GM12878 (cell line): ENCODE data around the gene TLR1. TPM values are rescaled to one million over a fixed set of nuclear protein-coding genes. Genes with fewer than 3 reads are reported as not detected.

ENCODE experiments used
- ATAC-seq: fragments of 200-7000 bp; cut with Tn5 transposase; 3 replicates; pipeline ENCODE4 v1.9.1; 2020; ENCODE audit warnings: mild to moderate bottlenecking, moderate library complexity
- BruUV-seq: library from RNA; stranded (reverse); fragments of 400-500 nt; replicated peaks from 2 replicates; lab custom pipeline; 2021; lab: Mats Ljungman, UMichigan
- CTCF ChIA-PET: fragments of 300-600 bp; sonication (Branson Sonifier 250); formaldehyde crosslinking; extraction: SDS; loops from one replicate; lab custom pipeline; 2021; ENCODE audit warnings: inconsistent platforms; lab: Yijun Ruan, JAX
- POLR2A ChIA-PET: fragments of 350-600 bp; formaldehyde crosslinking; extraction: SDS; loops from one replicate; lab custom pipeline; 2021; ENCODE audit warnings: inconsistent platforms; lab: Charles Lee
- RAD21 ChIA-PET: fragments of 300-600 bp; sonication (Branson Sonifier 250); formaldehyde crosslinking; loops from one replicate; lab custom pipeline; 2023; ENCODE audit warnings: antibody characterized with exemption; ENCODE audit not compliant: unreplicated experiment; lab: Charles Lee
- SMC1A ChIA-PET: fragments of 300-600 bp; sonication (Branson Sonifier 250); formaldehyde crosslinking; loops from one replicate; lab custom pipeline; 2023; ENCODE audit not compliant: unreplicated experiment, uncharacterized antibody; lab: Charles Lee
- DNase-seq: peaks from one replicate; pipeline ENCODE4 v3.0.0-alpha.2; 2011; ENCODE audit warnings: low read depth, low spot score
- FAIRE-seq: peaks from 3 replicates; lab custom pipeline; 2011; peaks lifted over from hg19 to GRCh38; lab: Jason Lieb, UNC
- H2AFZ ChIP-seq: 2 replicates; pipeline ENCODE4 v1.6.0; 2011; ENCODE audit warnings: low read depth, low read length, control low read depth; ENCODE audit not compliant: control insufficient read depth
- H3K27ac ChIP-seq: 2 replicates; pipeline ENCODE4 v1.5.1; 2011; ENCODE audit warnings: control low read depth; ENCODE audit not compliant: control insufficient read depth, insufficient read depth
- H3K27me3 ChIP-seq, 2 experiments: replicated peaks in 1 of 2; 2 replicates each; pipeline versions ENCODE4 v1.6.0 to v1.6.1; 2011; ENCODE audit warnings: low read length in 1 of 2; ENCODE audit not compliant: control insufficient read depth in 2 of 2, insufficient read depth in 2 of 2
- H3K36me3 ChIP-seq, 2 experiments: 2 replicates each; pipeline ENCODE4 v1.5.1; 2011; ENCODE audit warnings: low read length in 1 of 2; ENCODE audit not compliant: control insufficient read depth in 2 of 2, insufficient read depth in 2 of 2
- H3K4me1 ChIP-seq: 2 replicates; pipeline ENCODE4 v1.6.1; 2011; ENCODE audit warnings: mild to moderate bottlenecking, low read length, moderate library complexity, mixed read lengths; ENCODE audit not compliant: control insufficient read depth, insufficient read depth
- H3K4me2 ChIP-seq: 2 replicates; pipeline ENCODE4 v1.6.0; 2011; ENCODE audit warnings: control low read depth; ENCODE audit not compliant: control insufficient read depth, insufficient read depth
- H3K4me3 ChIP-seq: fragments of 200-600 bp; sonication (generic); 2 replicates; pipeline ENCODE4 v1.5.1; 2016
- H3K79me2 ChIP-seq: 2 replicates; pipeline ENCODE4 v1.6.0; 2011; ENCODE audit warnings: low read length; ENCODE audit not compliant: control insufficient read depth, insufficient read depth
- H3K9ac ChIP-seq: 2 replicates; pipeline ENCODE4 v1.8.0; 2011; ENCODE audit warnings: low read length, control low read depth, mixed read lengths; ENCODE audit not compliant: control insufficient read depth, insufficient read depth
- H3K9me3 ChIP-seq: replicated peaks from 3 replicates; pipeline ENCODE4 v1.5.1; 2011; ENCODE audit warnings: mild to moderate bottlenecking, low read length; ENCODE audit not compliant: control insufficient read depth, insufficient read depth
- H4K20me1 ChIP-seq: 2 replicates; pipeline ENCODE4 v1.6.0; 2011; ENCODE audit not compliant: control insufficient read depth, insufficient read depth
- BCL11A ChIP-seq: IDR thresholded peaks from 2 replicates; pipeline ENCODE4 v1.6.1; 2011; ENCODE audit warnings: low read depth, low read length
- CBFB ChIP-seq: IDR thresholded peaks from 2 replicates; pipeline ENCODE4 v1.6.1; 2016; ENCODE audit warnings: antibody characterized with exemption, low read depth
- ESRRA ChIP-seq: IDR thresholded peaks from 2 replicates; pipeline ENCODE4 v1.6.1; 2012; ENCODE audit warnings: mild to moderate bottlenecking, low read length, improper control_type of control experiment
- HDGF ChIP-seq: fragments of 450-650 bp; IDR thresholded peaks from 2 replicates; pipeline ENCODE4 v1.6.1; 2016; ENCODE audit warnings: antibody characterized with exemption
- MEF2A ChIP-seq: IDR thresholded peaks from 2 replicates; pipeline ENCODE4 v1.6.1; 2011; ENCODE audit warnings: low read depth, mild to moderate bottlenecking, low read length, moderate library complexity; ENCODE audit not compliant: insufficient read depth
- NFYB ChIP-seq: IDR thresholded peaks from 2 replicates; pipeline ENCODE4 v1.6.1; 2011; ENCODE audit warnings: low read depth, mild to moderate bottlenecking, low read length, improper control_type of control experiment, moderate library complexity; ENCODE audit not compliant: insufficient read depth
- RAD21 ChIP-seq: IDR thresholded peaks from 2 replicates; pipeline ENCODE4 v1.6.1; 2011; ENCODE audit warnings: mild to moderate bottlenecking, low read depth, low read length, moderate library complexity; ENCODE audit not compliant: insufficient read depth
- RAD51 ChIP-seq: fragments of 450-650 bp; IDR thresholded peaks from 2 replicates; pipeline ENCODE4 v1.6.1; 2016; ENCODE audit warnings: moderate library complexity, mild to moderate bottlenecking, inconsistent platforms
- RUNX3 ChIP-seq: IDR thresholded peaks from 2 replicates; pipeline ENCODE4 v1.6.1; 2012; ENCODE audit warnings: low read length, inconsistent platforms
- SIN3A ChIP-seq: IDR thresholded peaks from 2 replicates; pipeline ENCODE4 v1.6.1; 2012; ENCODE audit warnings: low read depth, low read length, improper control_type of control experiment
- SMC3 ChIP-seq: IDR thresholded peaks from 2 replicates; pipeline ENCODE4 v1.6.1; 2011; ENCODE audit warnings: low read length, improper control_type of control experiment, borderline replicate concordance
- TCF12 ChIP-seq: IDR thresholded peaks from 2 replicates; pipeline ENCODE4 v1.6.1; 2011; ENCODE audit warnings: low read depth, mild to moderate bottlenecking, low read length
- ZNF207 ChIP-seq: fragments of 450-650 bp; IDR thresholded peaks from 2 replicates; pipeline ENCODE4 v1.6.1; 2014; ENCODE audit warnings: antibody characterized with exemption, mild to moderate bottlenecking, borderline replicate concordance
- ZZZ3 ChIP-seq: IDR thresholded peaks from 2 replicates; pipeline ENCODE4 v1.6.1; 2011; ENCODE audit warnings: low read depth; ENCODE audit not compliant: control insufficient read depth, insufficient read length
- WGBS: methylation state at CpG from one replicate; pipeline ENCODE4 v1.1.6; 2016; ENCODE audit warnings: low lambda C conversion rate; ENCODE audit not compliant: insufficient replicate concordance, insufficient coverage; ENCODE audit errors: missing lambda C conversion rate; 5-methylcytosine and 5-hydroxymethylcytosine counted together
- in situ Hi-C: fragments of 300-500 bp; cut with MboI; formaldehyde crosslinking; loops from 9 replicates; pipeline ENCODE4 v1.14.3; 2018; ENCODE audit warnings: mixed read lengths
- intact Hi-C: fragments of 100-400 bp; cut with micrococcal nuclease; formaldehyde crosslinking; loops from one replicate; pipeline ENCODE4 v1.14.2; 2022; ENCODE audit not compliant: unreplicated experiment
- polyA plus RNA-seq, 11 experiments: library from polyadenylated mRNA; depleted of rRNA in 4 of 11; unstranded in 6 of 11; stranded (reverse) in 5 of 11; fragments of >200 nt; fragmentation: Nextera tagmentation in 4 of 11; fragmentation: Illumina TruSeq in 1 of 11; extraction: Ambion mirVana in 4 of 11; extraction: Trizol in 1 of 11; gene quantifications; 1 replicate in 1 of 11; 2 replicates in 10 of 11; pipeline versions ENCODE4 v1.2.1 to v1.2.3, GENCODE V29; 2011 to 2016; ENCODE audit warnings: inconsistent platforms in 2 of 11, missing spikeins in 2 of 11, low read depth in 1 of 11
- total RNA-seq, 4 experiments: library from RNA; depleted of rRNA in 3 of 4; stranded (reverse); fragments of >200 nt in 3 of 4; fragmentation: Illumina TruSeq in 1 of 4; extraction: Trizol in 1 of 4; gene quantifications; 2 replicates each; pipeline versions ENCODE4 v1.2.1 to v1.2.3, GENCODE V29; 2013 to 2021
- TF ChIP-seq, protein P1 (sequence below): fragments of 450-650 bp; IDR thresholded peaks from 2 replicates; pipeline ENCODE4 v1.6.1; 2017; ENCODE audit warnings: borderline replicate concordance
- TF ChIP-seq, protein P2 (sequence below): IDR thresholded peaks from 2 replicates; pipeline ENCODE4 v1.6.1; 2011; ENCODE audit warnings: low read depth, mild to moderate bottlenecking, low read length, moderate library complexity, borderline replicate concordance; ENCODE audit errors: extremely low read depth
- TF ChIP-seq, protein P3 (sequence below): fragments of 450-650 bp; IDR thresholded peaks from 2 replicates; pipeline ENCODE4 v1.6.1; 2018; ENCODE audit warnings: mild to moderate bottlenecking, low read depth, moderate library complexity; ENCODE audit not compliant: partially characterized antibody

TLR1 gene
- total and polyA plus RNA-seq, 10 of the 15 experiments (the other 5 are each of a cell fraction or from before 2014, with no cell fraction given), result 9.3 to 57.1 (median 20.4) TPM

DNA sequence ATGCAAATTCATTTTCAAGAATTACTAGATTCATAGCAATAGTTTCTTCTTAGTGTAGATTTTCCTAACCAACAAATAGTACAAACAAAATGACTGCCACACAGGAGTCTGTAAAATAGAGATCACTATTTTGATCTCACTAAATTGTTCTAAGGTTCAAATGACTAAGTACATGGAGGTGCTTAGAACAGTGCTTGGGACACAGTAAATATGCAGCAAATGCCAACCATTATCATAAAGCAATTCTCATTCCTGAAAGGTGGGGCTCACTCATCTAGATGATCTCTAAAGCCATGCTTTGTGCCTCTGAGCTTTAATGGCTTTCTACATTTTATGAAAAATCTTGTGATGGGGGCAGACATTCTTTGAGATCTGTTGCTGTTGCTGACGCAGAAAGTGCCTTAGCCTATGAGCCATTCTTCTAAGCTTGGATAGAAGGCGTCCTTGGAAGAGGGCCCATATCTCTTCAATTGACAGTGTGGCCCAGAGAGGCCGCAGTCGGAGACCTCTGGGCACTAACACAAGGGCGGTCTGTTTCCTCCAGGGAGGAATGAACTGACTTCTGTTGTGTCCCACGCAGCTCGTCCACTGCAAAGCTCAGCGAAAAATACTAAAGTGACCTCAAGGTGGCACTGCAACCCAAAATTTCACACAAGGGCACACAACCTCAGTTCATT is 45.3 kb downstream of the TLR1 start (continued):
- TF ChIP-seq MEF2A (0 out of 2 replicates have a peak, but pooled peaks have one; percentile 32), HDGF (no peak), ZNF207 (no peak), RAD51 (no peak), BCL11A (no peak), RUNX3 (peak; percentile 12; the same call in 1 of the 2 replicates)

DNA sequence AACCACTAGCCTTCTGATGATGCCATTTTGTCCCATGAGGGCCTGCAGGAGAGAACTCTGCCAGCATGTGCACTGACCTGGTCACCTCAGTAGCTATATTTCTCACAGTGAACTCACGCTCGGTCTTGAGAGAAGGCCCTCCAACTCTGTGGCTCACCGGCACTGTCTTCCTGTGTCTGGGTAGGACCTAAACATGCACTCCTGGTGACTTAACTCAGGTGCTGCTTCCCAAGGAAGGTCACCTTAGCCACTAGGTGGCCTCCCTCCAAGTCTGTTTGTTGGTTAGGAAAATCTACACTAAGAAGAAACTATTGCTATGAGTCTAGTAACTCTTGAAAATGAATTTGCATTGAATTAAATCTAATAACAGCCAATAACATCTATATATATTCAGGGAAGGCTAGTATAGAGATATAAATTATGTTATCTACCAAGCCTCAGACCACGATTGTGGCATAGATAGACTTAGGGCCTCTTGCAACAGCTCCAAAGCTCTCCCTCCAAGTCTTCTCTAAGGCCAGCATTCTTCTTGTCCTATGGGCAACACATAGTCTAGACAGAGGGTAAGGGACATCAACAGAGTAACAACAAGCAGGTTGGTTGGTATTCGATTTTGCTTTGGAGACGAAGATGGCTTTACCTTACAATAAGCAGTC is 46.5 kb downstream of the TLR1 start:
- no peaks in the 10 kb centered on the region for H4K20me1 ChIP-seq
- intact Hi-C loops (loop anchor here (2.0 kb wide), 1 partner anchor 137 kb away; no protein-coding TSS in a partner anchor), in situ Hi-C loops (loop anchor here (5.0 to 25.0 kb wide), 2 partner anchors 279 to 379 kb away; partner anchors contain the start of gene TMEM156)
- FAIRE-seq (no peak), ATAC-seq (no peak), DNase-seq (no peak)
- peak overlapping the region; percentile 51; the same call in 1 of the 2 replicates for H2AFZ ChIP-seq
- no peaks in the 10 kb centered on the region for H3K9me3 ChIP-seq
- no peaks in the 10 kb centered on the region for H3K27me3 ChIP-seq
- no peak overlapping the region for H3K4me2 ChIP-seq
- peak overlapping the region; percentile 21; the same call in 1 of the 2 replicates for H3K27ac ChIP-seq
- no peak overlapping the region for H3K4me3 ChIP-seq
- H3K9ac ChIP-seq, result no peak overlapping the region
- peaks cover 8% of the 10 kb centered on the region for H3K79me2 ChIP-seq
- no TSS peak for BruUV-seq
- CTCF ChIA-PET, result interaction anchor here (1.0 to 10.8 kb wide), 27 partner anchors 8 to 689 kb away, joined by 3 to 449 read pairs (median 11); partner anchors contain the start of genes FAM114A1, TLR1, TLR10 and TLR6
- RAD21 ChIA-PET, result interaction anchor here (0.9 to 9.8 kb wide), 21 partner anchors 12 to 578 kb away, joined by 3 to 437 read pairs (median 31); partner anchors contain the start of genes FAM114A1, TLR1, TLR10 and TLR6
- SMC1A ChIA-PET, result interaction anchor here (0.9 to 11.0 kb wide), 26 partner anchors 13 to 696 kb away, joined by 3 to 468 read pairs (median 14); partner anchors contain the start of genes FAM114A1, TLR1, TLR10 and TLR6
- 80% methylated on average over 6 of the region's 6 CpGs for WGBS
- POLR2A ChIA-PET, result interaction anchor here (1.3 to 9.8 kb wide), 3 partner anchors 22 to 97 kb away, joined by 3 to 196 read pairs (median 4); partner anchors contain the start of gene TLR10
- no peaks in the 10 kb centered on the region for H3K36me3 ChIP-seq
- peaks cover 36% of the 10 kb centered on the region for H3K4me1 ChIP-seq
- TF ChIP-seq TCF12 (no peak), ZZZ3 (no peak), NFYB (no peak), RAD21 (peak; percentile 42), RUNX3 (peak; percentile 46), CBFB (no peak), SIN3A (no peak), ESRRA (no peak), SMC3 (peak; percentile 26; the same call in 1 of the 2 replicates)
- TF ChIP-seq, protein P1, sequence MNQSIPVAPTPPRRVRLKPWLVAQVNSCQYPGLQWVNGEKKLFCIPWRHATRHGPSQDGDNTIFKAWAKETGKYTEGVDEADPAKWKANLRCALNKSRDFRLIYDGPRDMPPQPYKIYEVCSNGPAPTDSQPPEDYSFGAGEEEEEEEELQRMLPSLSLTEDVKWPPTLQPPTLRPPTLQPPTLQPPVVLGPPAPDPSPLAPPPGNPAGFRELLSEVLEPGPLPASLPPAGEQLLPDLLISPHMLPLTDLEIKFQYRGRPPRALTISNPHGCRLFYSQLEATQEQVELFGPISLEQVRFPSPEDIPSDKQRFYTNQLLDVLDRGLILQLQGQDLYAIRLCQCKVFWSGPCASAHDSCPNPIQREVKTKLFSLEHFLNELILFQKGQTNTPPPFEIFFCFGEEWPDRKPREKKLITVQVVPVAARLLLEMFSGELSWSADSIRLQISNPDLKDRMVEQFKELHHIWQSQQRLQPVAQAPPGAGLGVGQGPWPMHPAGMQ, result no peak
- TF ChIP-seq, protein P2, sequence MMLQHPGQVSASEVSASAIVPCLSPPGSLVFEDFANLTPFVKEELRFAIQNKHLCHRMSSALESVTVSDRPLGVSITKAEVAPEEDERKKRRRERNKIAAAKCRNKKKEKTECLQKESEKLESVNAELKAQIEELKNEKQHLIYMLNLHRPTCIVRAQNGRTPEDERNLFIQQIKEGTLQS, result no peak
- TF ChIP-seq, protein P3, sequence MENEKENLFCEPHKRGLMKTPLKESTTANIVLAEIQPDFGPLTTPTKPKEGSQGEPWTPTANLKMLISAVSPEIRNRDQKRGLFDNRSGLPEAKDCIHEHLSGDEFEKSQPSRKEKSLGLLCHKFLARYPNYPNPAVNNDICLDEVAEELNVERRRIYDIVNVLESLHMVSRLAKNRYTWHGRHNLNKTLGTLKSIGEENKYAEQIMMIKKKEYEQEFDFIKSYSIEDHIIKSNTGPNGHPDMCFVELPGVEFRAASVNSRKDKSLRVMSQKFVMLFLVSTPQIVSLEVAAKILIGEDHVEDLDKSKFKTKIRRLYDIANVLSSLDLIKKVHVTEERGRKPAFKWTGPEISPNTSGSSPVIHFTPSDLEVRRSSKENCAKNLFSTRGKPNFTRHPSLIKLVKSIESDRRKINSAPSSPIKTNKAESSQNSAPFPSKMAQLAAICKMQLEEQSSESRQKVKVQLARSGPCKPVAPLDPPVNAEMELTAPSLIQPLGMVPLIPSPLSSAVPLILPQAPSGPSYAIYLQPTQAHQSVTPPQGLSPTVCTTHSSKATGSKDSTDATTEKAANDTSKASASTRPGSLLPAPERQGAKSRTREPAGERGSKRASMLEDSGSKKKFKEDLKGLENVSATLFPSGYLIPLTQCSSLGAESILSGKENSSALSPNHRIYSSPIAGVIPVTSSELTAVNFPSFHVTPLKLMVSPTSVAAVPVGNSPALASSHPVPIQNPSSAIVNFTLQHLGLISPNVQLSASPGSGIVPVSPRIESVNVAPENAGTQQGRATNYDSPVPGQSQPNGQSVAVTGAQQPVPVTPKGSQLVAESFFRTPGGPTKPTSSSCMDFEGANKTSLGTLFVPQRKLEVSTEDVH, result no peak
